Umbilical cord (tissue), 2 donors: ENCODE data around the gene MYOCOS. TPM values are rescaled to one million over a fixed set of nuclear protein-coding genes. Genes with fewer than 3 reads are reported as not detected.
"Not testable (repeated sequence)": the region's sequence is repeated elsewhere in the genome, so short reads cannot be mapped to it uniquely, and the experiment has no call there.

Experiments
- DNase-seq: peaks from one replicate; pipeline ENCODE4 v3.0.0-alpha.2; 2015; ENCODE audit warnings: low spot score
- total RNA-seq: library from RNA; depleted of rRNA; stranded (reverse); fragments of >200 nt; gene quantifications from one replicate; pipeline ENCODE4 v1.2.3, GENCODE V29; 2014; ENCODE audit warnings: low replicate concordance; ENCODE audit not compliant: insufficient read depth

The MYOCOS gene
- total RNA-seq, 1 donor from 2014 or later: 0.72 TPM

- DNase-seq: no peak
Observed at GRCh38 chr1:171623651-171624331, 1.7 kb downstream of the MYOCOS start.

DNA sequence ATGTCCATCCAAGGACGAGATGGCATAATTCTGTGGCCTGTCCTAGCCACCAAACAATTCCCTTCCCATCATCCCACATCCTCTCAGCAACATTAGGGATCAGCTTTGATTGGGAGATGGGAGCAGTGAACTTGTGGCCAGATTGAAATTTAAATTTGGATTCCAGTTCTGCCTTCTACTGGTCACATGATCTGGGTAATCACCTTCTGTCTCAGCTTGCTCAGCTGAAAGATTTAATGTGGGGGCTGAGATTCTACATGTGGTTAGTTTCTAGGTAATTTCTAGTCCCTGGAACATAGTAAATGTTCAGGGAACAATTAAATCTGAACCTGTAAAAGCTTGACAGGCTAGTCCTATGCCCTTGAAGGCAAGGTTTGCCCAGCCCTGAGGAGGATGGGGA is 3.2 kb downstream of the MYOCOS start:
- DNase-seq: no peak

DNA sequence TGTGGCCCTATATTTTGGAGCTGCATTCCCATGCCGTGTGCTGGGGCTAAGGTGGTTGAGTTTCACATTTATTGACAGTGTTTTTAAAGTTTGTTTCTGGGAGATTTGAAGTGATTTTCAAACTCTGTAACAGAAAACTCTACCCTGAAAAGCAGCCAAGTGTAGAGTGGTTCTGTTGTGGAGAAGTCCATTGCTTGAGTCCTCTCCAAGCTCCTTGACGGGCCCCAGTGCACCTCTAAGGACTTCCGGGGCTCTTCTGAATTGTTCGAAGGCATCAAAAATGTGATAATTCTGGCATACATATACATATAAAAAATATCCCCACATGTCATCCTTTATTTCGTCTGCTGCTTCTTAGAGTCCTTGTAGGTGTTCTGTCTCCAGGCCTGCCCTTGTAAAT is 5.0 kb downstream of the MYOCOS start:
- DNase-seq: no peak

GRCh38 chr1:171628225-171628624 is 6.2 kb downstream of the MYOCOS start:
- DNase-seq: no peak

- DNase-seq: no peak
Observed at GRCh38 chr1:171635661-171636060, 13.6 kb downstream of the MYOCOS start.

- no peak for DNase-seq
Observed at GRCh38 chr1:171636141-171636540, 14.1 kb downstream of the MYOCOS start.

DNA sequence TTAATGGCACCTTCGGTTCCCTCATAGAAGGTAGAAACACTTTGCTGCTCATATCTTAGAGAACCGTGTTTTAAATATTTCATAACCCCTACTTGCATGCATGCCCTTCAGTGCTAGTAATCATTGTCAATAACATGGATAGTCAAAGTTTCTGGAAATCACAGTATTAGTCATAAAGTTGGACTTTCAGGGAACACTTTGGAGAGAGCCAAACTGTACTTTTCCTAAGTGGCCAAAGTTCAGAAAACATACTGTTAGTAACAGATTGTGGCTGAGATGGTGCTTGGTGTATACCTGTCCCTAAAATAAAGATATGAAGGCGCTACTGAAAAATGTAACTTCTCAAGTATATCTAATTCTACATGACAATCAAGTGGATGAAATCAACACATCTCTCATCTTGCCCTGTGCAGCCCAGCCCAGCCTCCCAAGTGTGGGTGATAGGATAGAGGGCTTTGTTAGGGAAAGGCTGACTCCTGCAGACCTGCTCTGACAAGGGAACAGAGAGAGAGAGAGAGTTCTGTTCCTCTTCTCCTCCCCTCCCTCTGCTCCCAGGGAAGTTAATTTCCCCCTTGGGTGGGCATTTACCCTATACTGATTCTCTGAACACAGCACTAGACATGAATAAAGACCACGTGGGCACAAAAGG is 16.0 kb downstream of the MYOCOS start:
- no peak for DNase-seq

GRCh38 chr1:171640225-171640624 is 18.2 kb downstream of the MYOCOS start:
- DNase-seq: no peak

DNA sequence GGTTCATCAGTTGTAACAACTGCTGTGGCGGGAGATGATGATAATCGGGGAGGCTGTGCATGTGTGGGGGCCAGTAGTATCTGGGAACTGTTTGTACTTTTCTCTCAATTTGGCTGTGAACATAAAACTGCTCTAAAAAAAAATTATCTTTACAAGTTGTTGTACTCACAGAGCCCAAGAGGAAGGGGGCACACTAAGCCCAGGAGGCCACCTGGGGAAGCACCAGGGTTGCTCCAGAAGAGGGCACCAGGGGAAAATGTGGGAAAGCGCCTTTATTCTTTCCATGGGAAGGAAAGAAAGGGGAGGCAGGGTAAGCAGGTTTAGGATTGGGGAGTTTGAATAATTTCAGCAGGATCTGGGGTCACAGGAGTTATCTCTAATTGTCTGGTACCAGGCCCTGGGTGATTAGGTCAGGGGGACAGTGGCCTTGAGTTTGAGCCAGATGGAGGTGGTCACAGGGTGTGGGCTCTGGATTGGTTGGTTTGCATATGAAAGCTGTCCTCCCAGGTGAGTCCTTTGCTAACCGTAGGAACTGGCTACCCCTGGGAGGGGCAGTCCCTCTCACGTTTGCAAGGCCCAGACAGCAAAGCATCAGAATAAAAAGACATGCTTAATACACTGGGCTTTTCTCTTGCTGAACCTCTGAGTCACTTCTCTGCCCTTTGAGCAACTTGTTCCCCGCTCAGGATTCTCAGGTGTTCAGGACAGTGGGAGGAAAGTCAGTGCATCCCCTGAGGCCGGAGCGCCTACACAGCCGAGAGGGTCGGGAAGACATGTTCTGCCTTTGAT is 19.2 kb downstream of the MYOCOS start:
- DNase-seq: no peak

GRCh38 chr1:171642197-171642596 is 20.2 kb downstream of the MYOCOS start:
- no peak for DNase-seq

- DNase-seq: no peak
Observed at GRCh38 chr1:171643156-171643555, 21.1 kb downstream of the MYOCOS start.

DNA sequence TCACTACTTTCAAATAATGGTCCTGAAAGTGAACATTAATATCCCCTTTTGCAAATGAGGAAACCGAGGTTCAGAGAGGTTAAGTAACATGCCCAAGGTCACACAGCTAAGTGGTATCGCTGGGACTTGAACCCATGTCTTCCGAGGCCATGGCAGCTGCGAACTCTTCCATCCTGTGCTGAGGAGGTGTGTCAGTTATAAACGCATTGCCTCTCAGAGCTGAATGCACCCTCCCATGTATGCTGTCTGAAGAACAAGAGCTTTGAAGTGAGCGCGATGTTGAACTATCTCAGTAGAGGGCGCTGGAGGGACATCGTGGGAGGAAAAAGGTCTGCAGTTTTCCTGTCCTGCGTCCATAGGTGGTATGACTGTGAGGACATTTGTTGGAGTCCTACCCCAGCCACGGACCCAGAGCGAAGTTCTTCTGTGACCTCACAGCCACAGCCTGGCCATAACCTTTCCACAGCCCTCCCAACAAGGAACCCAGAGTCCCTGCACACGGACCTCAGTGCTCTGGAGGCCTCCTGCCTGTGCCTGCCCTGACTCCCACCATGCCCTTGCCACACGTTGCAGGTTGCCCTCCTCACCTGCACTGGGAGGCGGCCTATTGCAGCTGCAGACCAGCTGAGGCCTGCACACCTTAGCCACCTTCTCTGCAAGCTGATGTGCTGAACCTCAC is 22.9 kb downstream of the MYOCOS start:
- DNase-seq: peak; percentile 86

DNA sequence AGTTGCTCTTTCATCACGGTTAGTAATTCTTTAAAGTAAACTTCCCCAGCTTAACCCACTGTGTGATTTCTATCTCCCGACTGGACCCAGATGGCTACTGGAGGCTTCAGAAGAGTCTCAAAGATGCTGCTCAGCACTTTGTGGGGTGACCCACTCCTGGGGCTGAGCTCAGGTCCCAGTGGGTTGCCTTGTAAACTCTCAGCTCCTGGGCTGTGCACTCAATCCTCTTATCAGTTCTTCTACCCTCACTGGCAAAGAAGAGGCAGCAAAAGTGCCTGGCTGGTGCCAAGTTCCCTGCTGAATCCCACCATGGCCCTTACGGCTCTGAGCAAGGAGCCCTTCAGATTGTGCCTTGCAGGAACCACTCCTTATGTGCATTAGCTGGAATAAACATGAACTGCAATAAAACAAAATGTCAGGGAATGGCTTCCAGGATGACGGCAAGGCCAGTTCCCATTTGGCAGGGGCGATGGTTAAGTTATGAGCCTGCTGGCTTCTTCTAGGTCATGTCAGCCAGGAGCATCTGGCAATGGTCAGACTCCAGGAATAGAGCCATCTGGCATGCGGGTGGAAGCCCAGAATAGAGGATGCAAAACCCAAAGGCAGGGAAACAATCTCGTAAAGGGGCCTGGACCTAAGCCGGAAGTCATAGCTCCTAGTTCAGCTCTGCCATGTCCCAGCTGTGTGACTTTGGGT is 23.7 kb downstream of the MYOCOS start:
- peak; percentile 14 for DNase-seq

DNA sequence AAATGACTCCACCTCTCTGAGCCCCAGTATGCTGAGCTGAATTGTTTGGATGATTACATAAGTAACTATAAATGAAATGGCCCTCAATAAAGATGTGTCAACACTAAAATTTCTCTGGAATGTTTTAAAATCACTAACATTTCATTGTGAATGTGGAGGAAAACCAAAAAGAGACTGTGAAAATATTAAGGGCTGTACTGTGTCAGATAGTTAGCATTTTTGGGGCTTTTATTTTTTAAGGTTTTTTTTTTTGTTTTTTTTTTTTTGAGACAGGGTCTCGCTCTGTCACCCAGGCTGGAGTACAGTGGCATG is 24.2 kb downstream of the MYOCOS start:
- no peak for DNase-seq

DNA sequence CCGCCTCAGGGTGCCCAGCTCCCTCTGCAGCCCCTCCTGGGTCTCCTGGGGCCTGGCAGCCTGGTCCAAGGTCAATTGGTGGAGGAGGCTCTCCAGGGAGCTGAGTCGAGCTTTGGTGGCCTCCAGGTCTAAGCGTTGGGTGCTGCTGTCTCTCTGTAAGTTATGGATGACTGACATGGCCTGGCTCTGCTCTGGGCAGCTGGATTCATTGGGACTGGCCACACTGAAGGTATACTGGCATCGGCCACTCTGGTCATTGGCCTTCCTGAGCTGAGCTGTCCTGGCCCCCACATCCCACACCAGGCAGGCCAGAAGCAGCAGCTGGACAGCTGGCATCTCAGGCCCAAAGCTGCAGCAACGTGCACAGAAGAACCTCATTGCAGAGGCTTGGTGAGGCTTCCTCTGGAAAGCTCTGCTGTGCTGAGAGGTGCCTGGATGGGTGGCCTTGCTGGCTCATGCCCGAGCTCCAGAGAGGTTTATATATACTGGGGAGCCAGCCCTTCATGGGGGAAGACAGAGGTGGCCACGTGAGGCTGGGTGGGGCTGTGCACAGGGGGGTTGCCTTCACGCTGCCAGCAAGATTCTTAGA is 30.3 kb downstream of the MYOCOS start, which contains the start of gene MYOC:
TSS of gene MYOC (minus strand) at position 455 of the 589 bp plus-strand sequence. CDS start at position 378, 77 bp downstream.
- no peak for DNase-seq

GRCh38 chr1:171653796-171654195 is 31.8 kb downstream of the MYOCOS start:
- no peak for DNase-seq

GRCh38 chr1:171654201-171654941 is 32.3 kb downstream of the MYOCOS start:
- peak; percentile 56 for DNase-seq

DNA sequence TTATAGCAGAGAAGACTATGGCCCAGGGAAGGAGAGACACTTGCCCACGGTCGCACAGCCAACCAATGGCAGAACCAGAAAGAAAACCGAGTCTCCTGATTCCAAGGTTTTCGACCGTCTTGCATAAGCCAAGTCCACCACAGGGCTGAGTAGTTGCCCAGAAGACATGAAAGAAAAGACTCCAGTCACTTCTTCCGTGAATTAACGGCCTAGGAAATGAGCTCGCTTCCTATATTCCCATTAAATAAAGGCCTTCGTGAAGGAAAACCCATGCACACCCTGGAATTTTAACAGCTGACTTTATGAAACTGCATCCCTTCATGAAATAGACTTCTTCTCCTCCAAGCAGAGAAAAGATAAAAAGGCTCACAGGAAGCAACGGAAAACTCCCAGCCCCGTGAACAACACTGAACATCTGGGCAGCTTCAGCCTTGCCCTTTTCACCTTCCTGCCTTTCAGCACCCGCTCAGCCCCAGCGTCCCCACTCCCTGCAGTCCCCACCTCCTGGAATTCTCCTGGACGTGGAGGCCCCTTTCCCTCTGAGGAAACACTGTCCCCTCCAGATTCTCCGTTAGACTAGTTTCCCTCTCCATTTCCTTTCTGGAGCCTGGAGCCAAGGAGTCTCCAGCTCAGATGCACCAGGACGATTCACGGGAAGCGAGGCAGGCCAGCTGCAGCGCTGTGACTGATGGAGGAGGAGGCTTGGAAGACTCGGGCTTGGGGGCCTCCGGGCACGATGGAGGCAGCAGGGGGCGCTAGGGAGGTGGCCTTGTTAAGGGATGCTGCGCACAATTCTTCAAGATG is 33.1 kb downstream of the MYOCOS start:
- DNase-seq: peak; percentile 86

DNA sequence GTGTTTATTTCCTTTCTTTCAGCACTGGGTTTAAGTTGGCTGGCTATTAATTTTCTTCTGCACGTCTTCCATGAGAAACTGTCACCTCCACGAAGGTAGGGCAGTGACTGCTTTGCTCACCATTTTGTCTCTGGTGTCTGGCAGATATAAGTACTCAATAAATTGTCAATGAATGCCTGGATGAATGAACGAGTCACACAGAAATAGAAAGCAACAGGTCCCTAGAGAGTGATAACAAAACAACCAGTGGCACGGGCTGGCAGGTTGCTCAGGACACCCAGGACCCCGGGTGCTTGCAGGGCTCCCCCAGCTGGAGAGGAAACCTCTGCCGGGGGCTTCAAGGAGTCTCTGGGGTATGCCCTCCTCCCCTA is 33.7 kb downstream of the MYOCOS start:
- DNase-seq: no peak

GRCh38 chr1:171656206-171656605 is 34.2 kb downstream of the MYOCOS start:
- not testable (repeated sequence) for DNase-seq
